DMS153 treated with DMSO at 0.1 percent for 48 hours (cell line): Measurements from ENCODE around the gene TTC28.

Source experiments
- DNase-seq: peaks from one replicate; lab custom pipeline; 2025; ENCODE audit not compliant: unreplicated experiment; lab: John Stamatoyannopoulos, UW

TTC28 gene

DNA sequence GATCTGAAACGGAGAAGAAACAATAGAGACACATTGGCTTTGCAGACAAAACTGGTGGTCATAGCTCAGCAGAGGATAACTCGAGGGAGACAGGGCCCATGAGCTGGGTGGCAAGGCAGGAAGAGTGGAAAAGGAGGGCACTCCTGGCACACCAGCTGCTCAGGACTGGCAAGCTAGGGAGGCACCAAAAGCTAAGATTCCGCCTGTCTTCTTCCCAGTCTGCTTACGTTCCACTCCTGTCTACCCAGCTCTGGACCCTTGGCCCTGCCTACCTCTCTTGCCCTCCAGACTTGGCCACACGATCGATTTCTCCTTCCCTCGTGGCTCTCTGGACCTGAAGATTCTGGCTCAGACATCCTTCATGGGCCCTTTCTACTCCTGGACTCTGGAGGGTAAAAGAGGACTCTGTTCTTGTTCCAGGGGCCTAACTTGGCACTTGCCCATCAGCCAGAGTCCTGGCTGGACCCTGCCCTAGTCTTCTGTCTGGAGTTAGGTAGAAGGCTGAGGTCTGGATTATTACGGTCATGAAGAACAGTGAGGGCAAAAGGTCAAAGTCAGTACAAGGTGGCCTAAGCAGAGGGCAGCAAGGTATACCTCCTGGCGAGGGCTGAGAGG lies 645.4 kb downstream of the TTC28 start:
- no peak for DNase-seq

DNA sequence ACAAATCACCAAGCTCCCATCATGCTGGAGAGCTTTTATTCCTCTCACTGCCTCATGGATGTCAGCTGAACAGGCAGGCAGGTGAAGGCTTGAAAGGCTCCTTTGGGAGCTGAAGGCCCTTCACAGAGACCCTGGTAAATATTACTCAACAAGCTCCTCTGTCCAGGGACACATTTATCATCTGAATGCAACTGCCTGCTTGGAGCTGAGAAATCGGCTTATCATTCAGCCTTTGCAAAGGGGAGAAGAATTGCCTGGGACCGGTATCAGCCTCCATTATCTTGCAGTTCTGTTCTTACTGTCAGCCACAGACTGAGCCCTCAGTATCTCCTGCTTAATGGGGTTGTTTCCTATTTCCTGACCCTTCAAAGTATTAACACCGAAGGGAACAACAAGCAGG lies 646.8 kb downstream of the TTC28 start:
- peak; percentile 56 for DNase-seq

DNA sequence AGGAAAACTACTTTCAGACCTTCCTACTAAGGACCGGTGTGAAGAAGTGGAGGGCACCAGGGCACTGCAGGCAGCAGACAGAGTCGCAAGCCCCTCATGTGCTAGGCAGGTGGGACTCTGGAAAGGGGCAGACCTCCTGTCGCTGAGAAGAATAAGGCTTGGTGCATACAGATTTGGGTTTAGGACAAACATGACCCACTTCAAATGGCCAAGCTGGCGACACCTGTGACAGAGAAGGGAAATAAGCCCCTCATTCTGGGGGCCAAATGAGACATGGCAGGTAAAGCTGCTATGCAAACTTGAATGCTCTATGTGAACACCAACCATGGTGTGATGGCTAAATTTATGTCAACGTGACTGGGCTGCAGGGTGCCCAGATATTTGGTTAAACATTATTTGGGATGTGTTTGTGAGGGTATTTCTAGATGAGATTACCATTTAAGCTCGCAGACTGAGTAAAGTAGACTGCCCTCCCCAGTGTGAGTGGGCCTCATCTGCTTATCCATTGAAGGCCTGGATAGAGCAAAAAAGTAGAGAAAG lies 648.2 kb downstream of the TTC28 start:
- no peak for DNase-seq

DNA sequence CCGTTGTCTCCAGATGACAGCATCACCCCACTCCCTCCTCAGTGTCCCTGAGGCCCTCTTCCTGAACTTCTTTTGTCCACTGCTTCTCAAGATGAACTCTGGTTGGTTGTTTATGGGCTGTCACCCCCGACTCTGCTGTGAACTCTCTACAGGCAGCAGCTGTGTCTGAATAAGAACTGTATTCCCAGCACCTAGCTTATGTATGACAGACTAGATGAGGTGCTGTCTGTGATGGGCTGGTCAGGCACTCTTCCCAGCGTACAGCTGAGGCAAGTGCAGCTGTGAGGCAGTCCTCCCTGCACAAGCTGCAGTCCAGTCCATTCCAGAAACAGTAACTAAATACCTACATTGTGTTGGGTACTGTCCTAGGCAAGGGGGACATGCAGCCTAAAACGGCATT lies 649.2 kb downstream of the TTC28 start:
- no peak for DNase-seq

DNA sequence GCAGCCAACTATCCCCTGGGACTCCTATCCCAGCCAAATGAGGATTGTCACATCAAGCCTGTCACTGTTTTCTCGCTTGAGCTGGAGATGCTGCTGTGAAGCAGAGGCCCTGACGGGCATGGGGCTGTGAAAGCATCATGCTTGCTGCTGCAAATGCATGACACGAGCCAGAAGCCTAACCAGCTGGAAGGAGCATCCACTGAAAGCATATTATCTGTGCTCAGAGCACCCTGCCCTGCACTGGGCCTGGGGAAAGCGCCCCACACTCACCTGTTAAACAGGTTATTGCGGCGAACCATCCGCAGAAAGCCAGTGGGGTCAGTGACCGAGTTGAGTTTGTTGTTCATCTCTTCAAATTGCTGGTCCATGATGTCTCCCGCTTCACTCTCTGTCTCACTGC lies 649.7 kb downstream of the TTC28 start:
- no peak for DNase-seq

DNA sequence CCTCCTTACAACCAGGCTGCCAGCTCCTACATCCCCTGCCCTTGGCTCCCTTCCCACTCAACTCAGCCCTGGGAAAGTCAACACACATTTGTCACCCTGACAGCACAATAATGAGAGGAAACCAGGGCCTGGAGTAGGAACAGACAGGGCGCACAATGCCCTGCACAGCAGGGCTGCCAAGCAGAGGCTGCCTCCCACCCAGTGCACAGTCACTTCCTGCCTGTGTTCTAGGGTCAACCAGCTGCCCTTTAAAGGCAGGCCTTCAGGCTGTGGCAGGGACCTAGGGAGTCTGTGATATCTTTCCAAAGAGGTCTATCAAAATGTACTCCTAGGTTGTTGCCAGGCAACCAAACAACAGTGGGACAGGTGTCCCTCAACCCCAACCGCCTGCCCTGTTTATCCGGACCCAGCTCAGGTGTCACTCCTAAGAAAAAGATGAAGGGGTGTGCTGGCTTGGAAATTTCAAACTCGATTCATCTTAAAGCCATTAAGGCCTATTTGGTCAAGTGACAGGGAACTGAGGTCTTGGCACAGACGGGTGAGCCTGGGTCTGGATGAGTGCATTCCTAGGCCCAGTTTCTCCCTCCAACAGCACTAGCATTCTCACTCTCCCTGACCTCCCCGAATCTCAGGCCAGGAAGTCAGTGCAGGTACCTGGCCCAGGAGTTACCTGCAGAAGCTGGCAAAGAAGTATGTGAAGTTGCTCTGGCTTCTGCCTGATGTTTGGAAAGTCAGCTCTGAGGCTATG lies 650.3 kb downstream of the TTC28 start:
- peak; percentile 94 for DNase-seq

DNA sequence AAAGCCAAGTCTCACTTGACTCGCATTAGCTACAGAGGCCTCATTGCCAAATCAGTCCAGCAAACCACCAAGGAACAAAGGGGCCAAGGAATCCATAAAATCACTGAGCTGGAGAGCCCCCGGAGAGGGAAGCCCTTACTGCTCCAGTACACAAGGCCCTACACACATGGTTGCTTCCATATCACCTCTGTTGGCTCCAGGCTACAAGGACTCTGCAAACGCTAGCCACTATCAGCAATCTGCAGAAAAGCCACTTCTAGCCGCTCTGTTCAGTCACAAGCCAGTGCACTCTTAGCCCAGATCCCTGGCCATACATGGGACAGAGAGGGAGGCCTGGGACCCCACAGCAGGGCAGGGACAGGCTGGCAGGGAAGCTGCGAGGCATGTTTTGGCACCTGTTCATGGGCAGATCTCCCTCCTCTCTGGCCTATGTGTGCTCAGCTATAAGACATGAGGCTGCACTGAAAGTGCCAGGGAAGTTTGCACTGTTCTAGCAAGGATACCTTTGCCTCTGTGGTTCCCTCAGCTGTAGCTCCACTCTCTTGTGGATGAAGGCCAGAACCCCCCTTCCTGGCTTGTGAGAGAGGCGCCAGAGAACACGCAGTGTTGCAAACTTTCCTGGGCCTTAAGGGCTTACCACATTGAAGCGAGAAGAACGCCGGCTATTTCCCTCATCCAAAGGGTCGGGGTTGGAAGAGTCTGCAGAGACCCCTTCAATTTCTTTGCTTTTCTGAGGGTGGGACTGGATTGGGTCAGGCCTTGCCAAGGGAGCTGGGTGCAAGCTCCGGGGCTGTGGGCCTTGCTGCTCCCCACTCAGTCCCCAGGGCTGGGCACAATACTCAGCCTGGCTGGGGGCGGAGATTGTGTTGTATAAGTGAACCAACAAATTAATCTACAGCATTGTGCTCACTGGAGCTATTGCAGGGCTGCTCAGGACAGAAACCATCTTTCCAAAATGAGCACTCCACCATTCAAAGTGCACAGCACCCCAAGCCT lies 651.9 kb downstream of the TTC28 start:
- no peak for DNase-seq

DNA sequence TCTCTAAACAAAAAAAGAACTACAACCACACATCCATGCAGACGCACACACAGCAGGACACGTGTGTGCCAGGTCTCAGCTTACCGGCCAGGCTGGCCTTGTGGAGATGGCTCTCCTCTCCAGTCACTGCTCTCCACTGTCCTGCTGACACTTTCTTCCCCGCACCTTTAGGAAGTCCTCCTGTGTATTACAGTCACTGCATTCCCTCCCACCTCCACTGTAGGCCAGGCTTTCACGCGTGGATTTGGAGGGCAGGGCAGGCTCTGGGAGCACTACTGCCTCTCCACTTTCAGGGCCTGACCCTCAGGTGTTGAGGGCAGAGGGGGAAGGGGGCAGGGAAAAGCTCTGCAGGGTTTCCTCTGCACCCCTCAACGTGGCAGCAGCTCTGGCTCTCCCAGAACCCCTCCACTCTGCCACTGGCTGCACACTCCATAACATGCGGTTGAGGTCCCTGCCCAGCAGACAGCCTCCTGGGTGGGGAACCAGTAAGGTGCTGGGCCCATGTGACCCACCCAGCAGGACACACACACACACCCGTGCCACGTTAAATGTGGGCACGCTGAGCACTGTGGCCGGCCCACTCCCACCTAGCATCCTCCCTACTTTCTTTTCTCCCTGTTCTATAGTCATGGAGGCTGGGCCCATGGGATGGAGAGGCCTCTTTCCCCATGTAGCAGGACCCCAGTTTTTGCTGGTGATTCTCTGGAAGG lies 653.6 kb downstream of the TTC28 start:
- DNase-seq = no peak

DNA sequence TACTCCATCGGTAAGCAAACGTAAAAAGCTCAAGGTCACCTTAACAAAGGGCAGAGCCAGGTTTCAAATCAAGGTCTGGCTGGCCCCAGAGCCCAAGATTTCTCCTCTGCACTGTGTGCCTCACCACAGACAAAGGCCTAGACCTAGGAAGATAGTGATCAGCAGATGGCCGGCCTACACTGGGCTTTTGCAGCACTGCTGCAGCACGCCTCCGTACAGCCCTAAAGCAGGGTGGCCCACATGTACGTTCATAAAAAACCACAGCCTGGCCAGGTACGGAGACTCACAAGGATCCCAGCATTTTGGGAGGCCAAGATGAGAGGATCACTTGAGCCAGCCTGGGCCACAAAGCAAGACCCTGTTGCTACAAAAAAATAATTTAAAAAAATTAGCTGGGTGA lies 654.3 kb downstream of the TTC28 start:
- DNase-seq = no peak

DNA sequence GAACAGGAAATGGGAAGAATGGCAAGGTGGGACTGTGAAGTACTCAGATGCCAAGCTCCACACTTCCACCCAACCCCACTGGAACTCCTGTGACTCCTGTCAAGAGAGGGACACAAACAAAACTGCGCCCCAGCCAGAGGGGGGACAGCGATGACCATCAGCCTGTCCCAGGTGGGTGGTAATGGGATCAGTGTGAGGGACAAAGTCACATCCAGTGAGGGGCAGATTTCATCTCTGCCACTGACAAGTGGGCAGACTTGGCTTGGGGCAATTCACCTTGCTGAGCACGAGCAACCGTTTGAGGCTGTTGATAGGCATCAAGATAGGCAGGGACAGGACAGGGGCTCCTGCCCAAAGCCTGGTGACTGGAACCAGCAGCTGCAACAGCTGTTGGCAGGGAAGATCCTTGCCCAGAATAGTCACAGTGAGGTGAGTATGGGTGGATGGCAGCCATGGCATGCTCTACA lies 655.2 kb downstream of the TTC28 start:
- DNase-seq = no peak

DNA sequence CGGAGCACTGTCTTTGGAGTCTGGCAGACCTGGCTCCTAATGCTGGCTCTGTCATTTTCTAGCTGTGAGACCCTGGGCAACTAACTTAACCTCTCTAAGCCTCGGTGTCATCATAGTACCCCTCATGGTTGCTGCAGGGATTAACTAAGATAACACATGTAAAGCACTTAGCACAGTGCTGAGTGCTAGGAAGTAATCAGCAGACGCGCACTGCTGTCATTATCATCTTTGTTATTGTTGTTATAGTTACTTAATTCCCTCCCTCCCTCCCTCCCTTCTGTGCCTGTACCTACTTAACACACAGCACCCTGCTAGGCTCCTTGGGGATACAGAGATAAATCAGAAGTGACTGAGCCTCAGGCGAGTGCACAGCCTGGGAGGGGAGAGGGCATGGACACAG lies 655.9 kb downstream of the TTC28 start:
- no peak for DNase-seq

DNA sequence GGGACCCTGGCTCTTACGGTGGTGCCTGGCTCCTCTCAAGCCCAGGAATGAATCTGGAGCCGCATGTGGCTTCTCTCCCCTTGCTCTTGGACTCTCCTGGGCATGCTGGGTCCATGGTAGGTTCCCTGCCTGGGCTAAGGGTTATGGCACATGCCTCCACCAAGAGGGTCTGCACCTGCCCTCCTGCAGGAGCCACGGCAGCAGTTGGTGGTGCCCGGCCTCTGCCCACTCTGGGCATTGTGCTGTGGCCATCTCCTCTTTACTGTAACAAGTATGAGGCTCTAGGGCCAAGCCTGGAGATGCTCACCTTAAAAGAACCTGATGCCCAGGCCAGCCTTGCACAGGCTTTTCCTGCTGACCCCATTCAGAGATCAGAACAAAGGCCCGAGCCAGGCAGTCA lies 656.6 kb downstream of the TTC28 start:
- DNase-seq = no peak

DNA sequence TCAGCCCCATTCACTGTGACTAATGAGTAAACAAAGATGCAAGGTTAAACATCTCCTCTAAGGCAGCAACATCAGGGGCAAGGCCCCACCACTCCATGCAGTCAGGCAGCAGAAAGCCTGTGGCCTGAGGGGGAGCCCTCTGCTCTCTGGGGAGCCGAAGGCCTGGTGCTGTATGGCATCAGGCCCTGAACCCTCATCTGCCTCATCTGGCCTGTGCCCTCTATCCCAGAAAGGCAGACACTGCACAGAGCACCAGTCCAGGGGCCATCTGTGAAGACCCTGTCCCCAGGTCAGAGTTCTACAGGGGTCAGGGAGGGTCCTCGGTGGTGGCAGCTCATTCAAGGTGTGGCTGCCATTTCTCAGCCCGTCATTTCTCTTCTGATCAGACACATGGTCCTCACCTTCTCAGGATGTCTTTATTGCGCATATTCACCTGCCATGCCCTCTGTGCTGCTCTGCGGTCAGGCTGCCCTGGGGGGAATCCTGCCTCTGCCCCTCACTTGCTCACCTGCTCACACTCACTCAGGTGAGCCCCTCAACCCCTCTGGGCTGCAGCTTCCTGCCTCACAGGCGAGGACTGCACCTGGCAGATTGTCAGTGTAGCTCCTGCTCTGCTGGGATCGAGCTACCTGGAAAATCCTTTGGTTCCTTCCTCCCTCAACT lies 657.5 kb downstream of the TTC28 start:
- DNase-seq = no peak

DNA sequence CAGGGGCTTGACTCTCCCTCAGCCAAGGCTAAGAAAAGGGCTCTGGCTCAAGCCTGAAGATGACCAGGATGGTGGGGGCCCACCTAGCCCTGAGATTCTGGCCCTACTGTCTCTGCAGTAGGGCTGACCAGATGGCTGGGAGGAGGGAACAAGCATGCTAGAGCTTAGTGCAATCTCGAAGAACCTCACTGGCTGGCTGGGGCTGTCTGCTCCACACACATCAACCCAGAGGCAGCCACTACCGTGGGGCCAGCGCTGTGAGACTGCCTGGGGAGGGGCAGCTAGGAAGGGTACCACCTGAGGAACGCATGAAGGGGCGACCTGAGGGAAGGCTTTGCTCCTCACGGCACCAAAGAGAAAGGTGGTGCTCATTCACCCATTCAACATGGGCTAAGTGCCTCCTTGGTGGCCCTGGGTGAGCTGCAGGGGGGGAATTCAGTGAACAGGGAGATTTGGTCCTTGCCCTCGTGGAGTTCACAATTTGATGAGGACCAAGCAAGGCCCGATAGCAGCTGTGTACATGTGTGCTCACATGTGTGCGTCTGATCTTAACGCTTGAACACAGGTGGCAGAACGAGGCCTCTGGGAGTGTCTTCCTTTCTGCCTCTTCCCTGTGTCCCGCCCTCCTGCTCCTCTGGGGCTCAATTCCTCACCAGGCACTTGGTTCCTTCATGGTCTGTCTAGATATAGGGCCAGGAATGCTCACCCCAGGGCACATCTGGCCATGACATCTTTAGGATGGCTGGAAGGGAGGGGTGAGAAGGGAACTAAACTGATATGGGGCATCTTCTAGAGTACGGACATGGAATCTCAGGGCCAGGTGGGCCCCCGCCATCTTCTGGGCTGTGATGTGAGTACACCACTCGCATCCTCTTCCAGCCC lies 658.3 kb downstream of the TTC28 start:
- DNase-seq = no peak

DNA sequence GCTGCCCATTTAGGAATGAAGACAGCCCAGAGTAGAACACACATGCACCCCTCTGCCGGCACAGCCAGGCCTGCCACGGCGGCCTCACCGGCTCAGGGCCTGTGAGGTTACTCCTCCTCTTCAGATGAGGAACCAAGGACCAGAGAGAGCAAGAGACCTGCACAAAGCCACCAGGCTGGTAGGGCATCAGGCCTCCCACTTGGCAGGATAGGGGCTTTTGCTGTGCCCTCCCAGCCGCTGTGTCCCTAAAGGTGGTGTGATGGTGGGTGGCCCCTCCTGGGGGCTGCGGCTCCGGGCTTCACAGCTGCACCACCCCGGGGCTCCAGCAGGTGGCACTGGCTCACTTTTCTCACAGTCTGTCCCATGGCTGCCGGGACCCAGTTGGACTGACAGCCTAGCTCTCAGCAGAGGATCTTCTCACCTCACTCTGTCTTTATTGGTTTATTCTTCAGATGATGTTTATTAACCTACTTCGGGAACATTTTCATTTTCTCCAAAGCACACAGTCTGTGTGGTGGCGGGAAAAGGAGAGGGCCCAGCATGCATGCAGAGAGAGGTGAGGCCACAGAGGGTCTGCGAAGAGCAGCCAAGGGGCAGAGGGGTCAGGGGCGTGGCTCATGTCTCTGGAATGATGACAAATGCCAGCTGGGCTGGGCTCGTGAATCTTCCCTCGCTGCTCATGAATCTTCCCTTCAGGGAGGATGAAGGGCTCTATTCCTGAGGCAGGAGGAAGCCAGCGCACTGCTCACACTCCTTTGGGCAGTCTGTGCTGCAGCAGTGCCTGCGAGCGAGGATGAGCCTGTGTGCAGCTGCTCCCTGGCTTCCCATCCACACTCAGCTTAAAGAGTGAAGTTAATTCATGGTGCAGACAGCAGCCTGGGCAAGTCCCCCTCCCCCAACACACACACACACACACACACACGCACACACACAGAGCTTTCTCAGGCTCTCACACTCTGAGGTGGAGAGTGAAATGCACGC lies 659.5 kb downstream of the TTC28 start:
- DNase-seq = peak; percentile 38

DNA sequence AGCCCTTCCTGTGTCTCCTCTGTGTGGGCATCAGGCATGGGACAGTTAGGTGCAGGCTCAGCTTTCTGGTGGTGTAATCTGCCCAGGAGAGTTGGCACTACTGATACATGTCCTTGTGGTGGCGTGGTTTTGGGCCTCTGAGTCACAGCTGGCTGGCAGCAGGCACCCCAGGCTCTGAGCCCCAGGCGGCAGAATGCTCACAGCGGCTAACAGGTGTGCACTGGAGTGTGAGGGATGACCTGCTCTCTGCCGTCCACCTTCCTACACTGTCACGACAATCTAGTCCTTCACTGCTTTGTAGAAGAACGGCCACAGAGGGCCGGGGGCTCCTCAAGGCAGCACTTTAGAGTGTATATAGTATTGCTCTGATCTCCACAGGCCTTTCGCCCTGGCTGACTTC lies 660.3 kb downstream of the TTC28 start:
- no peak for DNase-seq

DNA sequence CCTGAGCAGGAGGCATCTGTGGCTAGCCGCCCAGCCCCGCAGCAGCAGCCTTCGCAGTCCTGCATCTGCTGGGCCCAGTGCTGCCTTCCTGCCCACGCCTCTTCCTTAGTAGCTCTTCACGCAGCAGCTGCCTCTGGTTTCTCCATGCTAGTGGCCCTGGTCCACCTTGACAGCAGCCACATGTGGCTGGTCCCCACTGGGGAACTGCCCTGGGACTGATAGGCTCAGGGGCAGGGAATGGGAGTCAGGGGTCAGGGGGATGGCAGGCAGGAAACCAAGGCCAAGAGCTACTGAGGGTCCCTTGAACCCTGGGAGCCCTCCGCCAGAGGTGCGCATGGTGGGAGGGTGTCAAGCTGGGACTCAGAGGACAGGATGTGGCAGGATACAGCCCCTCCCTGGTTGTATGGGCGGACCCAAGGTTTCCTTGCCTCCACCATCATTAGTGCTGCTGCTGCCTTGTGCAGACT lies 661.1 kb downstream of the TTC28 start:
- DNase-seq = no peak

DNA sequence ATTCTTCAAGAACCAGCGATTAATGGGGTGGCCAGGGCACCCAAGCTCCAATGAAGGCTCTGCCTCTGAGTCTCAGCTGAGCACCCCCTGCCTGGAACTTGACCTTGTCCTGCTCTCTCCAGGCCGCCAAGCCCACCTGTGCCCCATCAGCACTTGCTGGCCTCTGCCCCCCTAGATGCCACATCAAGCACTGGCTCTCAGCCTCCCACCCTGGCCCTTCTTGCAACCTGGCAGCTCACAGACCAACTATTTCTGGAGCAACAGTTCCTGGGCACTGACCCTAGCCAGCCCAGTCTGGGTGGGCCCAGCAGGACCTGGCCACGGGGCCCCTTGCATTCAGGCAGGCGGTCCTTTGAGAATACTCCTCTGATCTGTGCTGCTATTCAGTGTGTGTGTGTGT lies 661.8 kb downstream of the TTC28 start:
- no peak for DNase-seq
